Thoracic aorta (tissue), 2 donors: ENCODE data around the gene N4BP2L2. TPM values are rescaled to one million over a fixed set of nuclear protein-coding genes. Genes with fewer than 3 reads are reported as not detected.

Source experiments
- ATAC-seq: fragments of 150-250 bp; one replicate; pipeline ENCODE4 v1.8.0; 2017; ENCODE audit warnings: low read depth; ENCODE audit not compliant: insufficient number of reproducible peaks, low FRiP score
- DNase-seq: peaks from one replicate; pipeline ENCODE4 v3.0.0-alpha.2; 2020; ENCODE audit warnings: low spot score
- H3K27ac ChIP-seq, 2 donors: fragments of 200-600 bp; sonication (generic); 1 replicate in 1 of 2; 2 replicates in 1 of 2; pipeline ENCODE4 v1.5.1; 2016; ENCODE audit warnings: mild to moderate bottlenecking in 2 of 2, moderate library complexity in 2 of 2
- H3K27me3 ChIP-seq: fragments of 200-600 bp; sonication (generic); replicated peaks from 2 replicates; pipeline ENCODE4 v1.6.0; 2016; ENCODE audit warnings: mild to moderate bottlenecking; ENCODE audit not compliant: insufficient read depth
- H3K36me3 ChIP-seq: fragments of 200-600 bp; sonication (generic); one replicate; pipeline ENCODE4 v1.5.1; 2016
- H3K4me1 ChIP-seq, 2 donors: fragments of 200-600 bp; sonication (generic); 1 replicate in 1 of 2; 2 replicates in 1 of 2; pipeline versions ENCODE4 v1.5.1 to v1.6.0; 2016; ENCODE audit warnings: low read depth in 2 of 2, mild to moderate bottlenecking in 1 of 2; ENCODE audit not compliant: control insufficient read depth in 1 of 2
- H3K4me3 ChIP-seq: fragments of 200-600 bp; sonication (generic); 2 replicates; pipeline ENCODE4 v1.5.1; 2016; ENCODE audit warnings: mild to moderate bottlenecking
- H3K9me3 ChIP-seq: fragments of 200-600 bp; sonication (generic); 2 replicates; pipeline ENCODE4 v1.5.1; 2016
- total RNA-seq, 2 donors: library from RNA; depleted of rRNA; stranded (reverse); fragments of >200 nt; gene quantifications; one replicate each; pipeline versions ENCODE4 v1.1.0 to v1.2.3, GENCODE V29; 2016
- TF ChIP-seq, protein P1 (sequence below): fragments of 200-600 bp; sonication (generic); IDR thresholded peaks from one replicate; pipeline ENCODE4 v1.5.1; 2019; ENCODE audit warnings: antibody characterized with exemption

N4BP2L2 gene
- total RNA-seq, 2 donors from 2014 or later: 135 to 251 TPM

- Histone ChIP-seq H3K4me1 (peaks cover 0 to 5% of the 10 kb centered on the region in 2 donors), H3K27ac (no peak overlapping the region), H3K9me3 (no peaks in the 10 kb centered on the region), H3K4me3 (no peak overlapping the region), H3K36me3 (no peaks in the 10 kb centered on the region), H3K27me3 (peaks cover 4% of the 10 kb centered on the region)
- TF ChIP-seq, protein P1, sequence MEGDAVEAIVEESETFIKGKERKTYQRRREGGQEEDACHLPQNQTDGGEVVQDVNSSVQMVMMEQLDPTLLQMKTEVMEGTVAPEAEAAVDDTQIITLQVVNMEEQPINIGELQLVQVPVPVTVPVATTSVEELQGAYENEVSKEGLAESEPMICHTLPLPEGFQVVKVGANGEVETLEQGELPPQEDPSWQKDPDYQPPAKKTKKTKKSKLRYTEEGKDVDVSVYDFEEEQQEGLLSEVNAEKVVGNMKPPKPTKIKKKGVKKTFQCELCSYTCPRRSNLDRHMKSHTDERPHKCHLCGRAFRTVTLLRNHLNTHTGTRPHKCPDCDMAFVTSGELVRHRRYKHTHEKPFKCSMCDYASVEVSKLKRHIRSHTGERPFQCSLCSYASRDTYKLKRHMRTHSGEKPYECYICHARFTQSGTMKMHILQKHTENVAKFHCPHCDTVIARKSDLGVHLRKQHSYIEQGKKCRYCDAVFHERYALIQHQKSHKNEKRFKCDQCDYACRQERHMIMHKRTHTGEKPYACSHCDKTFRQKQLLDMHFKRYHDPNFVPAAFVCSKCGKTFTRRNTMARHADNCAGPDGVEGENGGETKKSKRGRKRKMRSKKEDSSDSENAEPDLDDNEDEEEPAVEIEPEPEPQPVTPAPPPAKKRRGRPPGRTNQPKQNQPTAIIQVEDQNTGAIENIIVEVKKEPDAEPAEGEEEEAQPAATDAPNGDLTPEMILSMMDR: no peak
- DNase-seq: no peak
- no peak for ATAC-seq
These were observed 3.6 kb upstream of the N4BP2L2 start for GRCh38 chr13:32542221-32542620.

DNA sequence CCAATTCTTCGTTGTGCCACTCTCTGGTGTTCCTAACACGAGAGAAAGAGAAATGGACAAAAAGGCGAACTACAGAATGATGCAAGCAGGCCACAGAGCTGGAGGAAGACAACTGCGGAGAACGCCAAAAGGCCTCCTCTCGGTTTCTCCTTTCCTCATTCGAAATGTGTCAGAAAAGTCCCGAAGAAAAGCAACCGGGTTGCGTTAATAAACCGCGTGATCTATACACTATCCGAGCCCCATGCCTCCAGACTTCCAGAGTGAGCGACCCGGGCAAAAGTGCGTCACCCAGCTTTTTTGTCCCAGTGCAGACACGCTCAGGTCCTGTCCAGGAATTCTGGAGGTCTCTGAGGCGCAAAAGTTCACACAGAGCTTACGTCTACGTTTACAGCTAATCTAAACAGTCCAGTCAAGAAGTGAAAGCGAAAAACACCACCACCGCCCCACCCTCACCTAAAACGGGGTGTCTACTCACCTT lies 413 bp downstream of the N4BP2L2 start:
- no peak for DNase-seq
- Histone ChIP-seq H3K36me3 (no peaks in the 10 kb centered on the region), H3K9me3 (no peaks in the 10 kb centered on the region), H3K4me3 (peak overlapping the region; percentile 85), H3K27me3 (peaks cover 4% of the 10 kb centered on the region), H3K27ac (peak overlapping the region; percentile 88 to 93), H3K4me1 (peaks cover 27 to 39% of the 10 kb centered on the region in 2 donors)
- ATAC-seq: peak; percentile 19
- TF ChIP-seq, protein P1: no peak

DNA sequence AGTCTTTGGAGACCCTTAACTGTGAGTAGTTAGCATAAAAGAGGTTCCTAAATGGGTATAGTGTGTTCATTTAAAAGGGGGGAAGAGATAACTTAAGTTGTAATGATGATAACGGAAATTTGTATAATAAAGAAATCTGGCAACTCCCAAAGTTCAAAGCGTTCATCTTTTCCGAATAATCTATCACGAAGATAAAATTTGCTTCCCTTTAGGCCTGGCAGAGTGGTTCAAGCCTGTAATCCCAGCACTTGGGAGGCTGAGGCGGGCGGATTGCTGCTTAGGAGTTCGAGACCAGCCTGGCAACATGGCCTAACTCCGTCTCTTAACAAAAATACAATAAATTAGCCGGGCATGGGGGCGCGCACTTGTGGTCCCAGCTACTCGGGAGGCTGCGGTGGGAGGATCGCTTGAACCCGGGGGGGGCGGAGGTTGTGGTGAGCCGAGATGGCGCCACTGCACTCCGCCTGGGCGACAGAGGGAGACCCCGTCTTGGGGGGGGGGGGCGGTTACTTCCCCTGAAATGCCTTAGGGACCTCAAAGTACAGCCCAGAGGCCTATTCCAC lies 934 bp downstream of the N4BP2L2 start:
- peaks cover 33 to 44% of the 10 kb centered on the region in 2 donors for H3K4me1 ChIP-seq
- ATAC-seq: no peak

DNA sequence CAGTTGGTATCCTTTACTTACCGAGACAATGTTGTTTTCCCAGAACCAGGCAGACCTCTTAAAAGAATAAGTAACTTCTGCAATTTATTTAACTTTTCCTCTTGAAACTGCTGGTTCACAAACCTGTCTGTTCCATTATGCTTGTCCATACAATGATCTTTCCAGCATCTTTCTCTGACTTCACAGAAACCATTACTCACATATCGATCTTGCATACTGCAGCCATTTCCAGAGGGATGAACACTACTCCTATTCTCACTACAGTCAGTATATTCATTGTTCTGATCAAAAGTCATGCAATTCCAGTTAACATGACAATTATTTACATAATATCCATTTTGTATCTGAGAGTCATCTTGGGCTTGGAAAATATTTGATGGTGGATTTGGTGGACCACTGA lies 2.8 kb downstream of the N4BP2L2 start:
- Histone ChIP-seq H3K9me3 (no peaks in the 10 kb centered on the region), H3K27me3 (no peaks in the 10 kb centered on the region), H3K36me3 (no peaks in the 10 kb centered on the region), H3K4me1 (peaks cover 49 to 63% of the 10 kb centered on the region in 2 donors), H3K27ac (no peak overlapping the region), H3K4me3 (peak overlapping the region; percentile 5)
- ATAC-seq (no peak), DNase-seq (no peak)
- TF ChIP-seq, protein P1: no peak

More for the DNA sequence above, 934 bp downstream of the N4BP2L2 start:
- H3K36me3 ChIP-seq: no peaks in the 10 kb centered on the region
- TF ChIP-seq, protein P1: no peak
- peaks cover 3% of the 10 kb centered on the region for H3K27me3 ChIP-seq
- peak overlapping the region; percentile 88 to 93 for H3K27ac ChIP-seq
- no peaks in the 10 kb centered on the region for H3K9me3 ChIP-seq
- H3K4me3 ChIP-seq: peak overlapping the region; percentile 85
- no peak for DNase-seq

DNA sequence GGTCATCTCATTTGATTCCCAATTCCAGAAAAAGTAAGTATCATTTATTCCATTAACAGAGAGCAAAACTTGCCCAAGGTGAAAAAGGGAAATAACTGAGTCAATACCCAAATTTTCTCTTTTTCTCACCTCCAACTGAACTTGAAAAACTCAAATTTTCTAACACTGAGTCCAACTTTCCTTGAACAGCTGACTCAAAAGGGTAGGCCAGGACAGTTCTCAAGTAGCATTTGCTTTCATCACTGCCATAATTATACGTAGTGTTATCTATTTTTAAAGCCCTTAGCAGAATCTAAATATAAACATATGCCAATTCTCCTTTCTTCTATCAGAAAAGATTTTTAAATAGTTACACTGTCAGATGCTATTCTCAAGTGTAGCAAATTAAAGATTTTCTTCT lies 3.5 kb downstream of the N4BP2L2 start:
- no peak overlapping the region for H3K27ac ChIP-seq
- TF ChIP-seq, protein P1: no peak
- no peak for DNase-seq
- H3K27me3 ChIP-seq: no peaks in the 10 kb centered on the region
- no peaks in the 10 kb centered on the region for H3K36me3 ChIP-seq
- ATAC-seq: no peak
- peak overlapping the region; percentile 5 for H3K4me3 ChIP-seq
- H3K4me1 ChIP-seq: peaks cover 55 to 69% of the 10 kb centered on the region in 2 donors
- no peaks in the 10 kb centered on the region for H3K9me3 ChIP-seq
